Inflammatory macrophage (primary cell): ENCODE measurements around the gene SLC66A2.
A peak's percentile ranks its signal among the peaks of the same experiment; 100 is the strongest.

Experiments used
- DNase-seq, 2 donors: peaks; one replicate each; pipeline ENCODE4 v3.0.0-alpha.2; 2020 to 2022

The SLC66A2 gene

DNA sequence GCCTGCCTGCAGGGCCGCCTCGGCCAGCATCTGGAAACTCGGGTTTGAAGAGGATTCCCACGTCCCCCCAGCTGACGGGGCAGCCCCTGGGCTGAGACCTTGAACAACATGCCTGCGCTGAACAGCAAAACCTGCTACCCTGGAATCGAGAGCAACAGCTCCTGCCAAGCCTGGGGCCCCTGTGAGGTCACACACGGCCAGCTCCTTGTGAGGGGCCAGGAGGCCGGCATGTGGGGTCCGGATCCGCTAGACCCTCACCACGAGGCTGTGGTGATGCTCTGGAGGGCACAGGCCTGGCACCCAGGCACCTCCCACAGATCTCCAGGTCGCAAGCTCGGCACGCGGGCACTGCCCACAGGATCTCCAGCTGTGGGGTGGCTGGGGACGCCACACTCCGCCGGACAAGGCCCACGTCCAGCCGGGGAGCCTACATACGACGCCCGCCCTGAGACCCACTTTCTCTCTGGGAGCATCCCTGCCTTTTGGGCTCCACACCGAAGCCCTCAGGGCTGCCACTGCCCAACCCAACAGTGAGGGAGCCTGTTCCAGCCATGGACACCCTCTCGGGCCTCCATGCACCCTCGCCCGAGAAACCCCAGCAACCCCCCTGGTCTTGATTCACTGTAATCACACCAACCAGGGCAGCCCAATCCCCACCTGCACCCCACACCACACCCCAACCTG, 34.1 kb downstream of the SLC66A2 start:
- DNase-seq = no peak

DNA sequence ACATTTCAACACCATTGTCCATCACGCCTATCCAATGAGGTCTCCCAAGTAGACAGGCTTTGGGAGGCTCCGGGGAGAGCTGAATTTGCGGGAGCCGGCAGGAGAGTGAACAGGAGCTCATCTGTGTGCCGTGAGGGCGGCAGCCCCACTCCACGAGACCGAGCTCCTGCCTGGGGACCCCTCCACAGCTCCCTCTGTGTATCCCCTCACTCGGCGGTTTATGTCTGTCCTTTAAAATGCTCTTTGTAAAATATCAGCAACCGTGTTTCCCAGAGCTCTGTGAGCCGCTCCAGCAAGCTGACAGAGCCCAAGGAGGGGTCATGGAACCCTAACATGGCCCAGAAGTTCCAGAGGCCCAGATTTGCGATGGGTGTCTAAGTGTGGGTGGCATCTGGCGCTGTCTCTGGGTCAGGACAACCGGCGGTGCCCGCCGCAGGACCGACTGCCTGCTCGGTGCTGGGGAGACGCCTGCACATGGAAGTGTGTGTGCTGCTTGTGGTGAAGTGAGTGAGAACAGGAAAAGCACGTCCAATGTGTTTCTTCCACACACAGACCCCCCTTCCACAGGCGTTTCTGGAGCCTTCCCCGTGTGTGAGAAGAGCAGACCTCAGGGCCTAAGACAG, 34.8 kb downstream of the SLC66A2 start:
- no peak for DNase-seq

- DNase-seq = no peak
Measured at GRCh38 chr18:79916128-79916494, 35.3 kb downstream of the SLC66A2 start.

DNA sequence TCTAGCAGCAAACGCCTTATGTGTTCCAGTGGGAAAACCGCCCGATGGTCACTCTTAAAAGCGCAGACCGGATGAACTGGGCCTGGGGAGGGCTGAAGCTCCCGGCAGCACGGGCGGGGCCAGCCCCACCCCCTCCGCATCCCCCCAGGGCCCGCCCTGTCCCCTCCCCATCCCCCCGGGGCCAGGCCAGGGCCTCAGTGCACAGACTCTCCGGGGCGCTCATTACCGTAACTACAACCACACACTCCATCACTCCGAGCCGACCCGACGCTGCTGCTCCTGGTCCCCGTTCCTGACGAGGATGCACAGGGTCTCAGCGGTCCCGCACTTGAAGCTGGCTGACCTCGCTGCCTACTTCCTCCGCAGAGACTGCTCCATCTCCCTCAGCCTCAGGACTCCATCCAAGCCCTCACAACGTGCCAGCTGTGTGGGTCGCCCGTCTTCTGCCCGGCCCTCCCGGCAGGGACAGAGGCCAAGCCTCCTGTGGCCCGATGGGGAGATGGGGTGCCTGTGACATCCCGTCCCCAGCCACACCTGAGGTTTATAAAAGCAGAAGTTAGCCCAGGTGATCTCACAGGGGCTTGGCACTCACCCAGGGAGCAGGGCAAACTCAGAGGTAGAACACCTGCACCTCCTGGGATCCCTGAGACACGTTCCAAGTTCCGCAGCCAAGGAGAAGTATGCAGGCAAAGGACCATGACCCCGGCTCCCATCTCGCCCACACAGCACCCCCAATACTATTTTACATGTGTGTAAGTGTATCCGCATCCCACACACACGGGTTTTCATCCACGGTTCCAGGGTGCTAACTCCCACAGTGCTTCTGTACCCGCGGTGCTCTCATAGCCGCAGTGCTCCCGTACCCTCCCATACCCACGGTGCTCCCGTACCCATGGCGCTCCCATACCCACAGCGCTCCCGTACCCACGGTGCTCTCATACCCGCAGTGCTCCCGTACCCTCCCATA, 36.0 kb downstream of the SLC66A2 start:
- DNase-seq = no peak

DNA sequence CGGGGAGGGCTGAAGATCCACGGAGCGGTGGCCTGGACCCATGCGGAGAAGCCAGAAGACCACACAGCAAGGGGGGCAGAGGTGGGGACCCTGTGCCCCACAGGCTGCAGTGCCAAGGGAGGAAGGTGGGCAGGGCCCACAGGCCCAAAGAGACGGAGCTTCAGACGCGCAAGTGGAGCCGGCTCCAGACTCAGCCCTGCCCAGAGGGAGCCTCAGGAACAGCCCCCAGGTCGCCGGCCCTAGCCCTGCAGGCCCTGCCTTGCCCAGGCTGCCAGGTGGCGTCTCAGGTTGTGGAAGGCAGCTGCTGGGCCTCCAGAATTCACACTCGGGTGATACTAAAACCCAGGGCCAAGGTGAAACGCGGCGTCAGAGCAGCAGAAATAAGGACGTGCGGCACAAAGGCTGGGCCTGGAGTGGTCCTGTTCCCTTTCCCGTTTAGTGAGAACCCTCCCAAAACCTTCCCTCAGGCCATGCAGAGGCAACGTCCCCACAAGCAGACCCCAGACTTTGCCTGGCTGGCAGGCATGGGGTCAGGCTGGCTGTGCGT, 36.8 kb downstream of the SLC66A2 start:
- no peak for DNase-seq

DNA sequence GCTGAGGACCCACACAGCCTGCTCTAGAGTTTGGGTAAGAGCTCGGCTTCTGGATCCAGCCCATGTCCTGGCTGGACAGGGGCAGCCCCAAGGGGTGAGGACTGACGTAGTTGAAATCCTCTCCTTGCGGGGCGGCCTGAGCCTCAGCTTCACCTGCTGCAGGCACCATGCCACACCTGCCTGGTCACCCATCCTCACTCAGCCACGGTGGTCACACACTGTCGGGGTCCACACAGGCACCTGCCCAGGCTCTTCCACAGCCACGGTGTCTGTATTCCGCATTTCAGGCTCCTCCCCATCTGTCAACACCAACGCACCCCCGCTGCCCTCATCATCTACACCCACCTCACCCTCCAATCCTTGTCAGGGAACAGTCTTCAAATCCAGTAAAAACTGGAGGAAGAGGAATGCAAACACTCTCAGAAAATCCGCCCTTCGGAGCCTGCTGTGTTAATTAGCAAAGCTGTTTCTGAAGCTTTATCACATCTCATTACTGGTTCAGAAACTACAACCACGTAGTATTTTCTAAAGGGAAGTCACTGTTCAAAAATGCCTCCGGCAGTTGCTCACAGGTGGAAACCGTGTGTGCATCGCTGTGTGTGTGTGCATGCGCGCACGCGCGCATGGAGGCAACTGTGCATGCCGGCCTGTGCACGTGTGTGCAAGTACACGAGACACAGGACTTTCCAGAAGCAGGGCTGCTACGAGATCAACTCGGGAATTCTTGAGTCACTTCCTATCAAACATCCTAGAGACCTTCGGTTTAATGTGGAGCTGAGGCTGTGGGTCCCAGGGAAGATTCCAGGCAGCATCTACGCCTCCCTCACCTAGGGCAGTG, 38.2 kb downstream of the SLC66A2 start:
- no peak for DNase-seq

DNA sequence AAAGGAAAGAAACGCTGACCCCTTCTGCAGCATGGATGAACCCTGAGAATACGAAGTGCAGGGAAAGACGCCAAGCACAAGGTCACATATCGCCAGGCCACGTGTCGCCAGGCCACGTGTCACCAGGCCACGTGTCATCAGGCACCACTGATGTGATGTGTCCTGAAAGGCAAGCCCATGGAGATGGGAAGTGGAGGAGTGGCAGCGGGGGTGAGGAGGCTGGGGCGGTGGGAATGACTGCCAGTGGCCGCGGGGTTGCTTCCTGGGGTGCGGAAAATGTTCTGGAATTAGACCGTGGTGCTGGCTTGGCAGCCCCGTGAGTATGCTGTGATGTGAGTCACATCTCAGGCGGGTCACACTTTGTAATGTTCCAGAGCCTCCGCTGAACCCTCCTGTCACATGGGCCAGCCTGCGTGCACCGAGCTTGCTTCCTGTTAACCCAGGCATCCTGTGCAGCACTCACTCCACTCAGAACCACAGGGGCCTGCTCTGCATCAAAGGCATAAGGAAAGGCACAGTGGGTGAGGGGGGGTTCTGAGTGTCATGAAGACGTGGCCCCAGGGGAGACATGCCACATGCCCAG, 39.0 kb downstream of the SLC66A2 start:
- no peak for DNase-seq

- no peak for DNase-seq
Measured at GRCh38 chr18:79911344-79912270, 39.8 kb downstream of the SLC66A2 start.

DNA sequence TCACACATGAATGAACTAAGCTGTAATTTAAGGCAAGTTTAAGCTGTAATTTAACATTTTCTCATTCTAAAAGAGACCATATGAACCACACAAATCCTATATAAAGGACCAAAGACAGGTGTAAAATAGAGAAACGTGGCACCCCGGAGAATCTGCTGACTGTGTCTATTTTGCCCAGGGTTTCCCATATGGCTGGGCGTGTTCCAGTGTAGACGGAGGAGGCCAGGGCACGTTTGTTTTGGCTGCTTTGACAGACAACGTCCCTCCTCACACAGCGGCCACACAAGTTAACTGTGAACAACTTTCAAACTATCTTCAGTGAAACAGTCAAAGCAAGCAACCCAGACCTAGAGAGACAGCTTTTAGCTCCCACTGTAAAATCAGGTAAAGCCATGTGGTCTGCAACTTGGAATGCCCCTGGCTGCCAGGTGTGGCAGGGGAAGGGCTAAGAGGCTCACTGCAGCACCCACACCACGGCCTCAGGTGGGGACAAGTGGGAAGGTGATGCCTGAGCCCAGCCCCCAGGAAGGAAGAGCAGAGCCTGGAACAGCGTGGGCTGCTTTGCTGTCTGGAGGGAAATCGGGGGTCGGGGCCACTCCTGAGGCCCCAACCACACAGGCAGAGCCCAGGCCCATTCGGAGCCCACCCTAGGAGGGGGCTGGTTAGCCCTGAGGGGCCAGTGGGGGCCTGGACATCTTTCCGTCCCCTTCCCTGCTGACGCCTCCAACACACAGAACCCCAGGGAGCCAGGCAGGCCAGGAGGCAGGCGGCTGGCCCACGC, 40.7 kb downstream of the SLC66A2 start:
- DNase-seq = no peak

GRCh38 chr18:79906706-79907105, 44.7 kb downstream of the SLC66A2 start:
- DNase-seq = no peak

DNA sequence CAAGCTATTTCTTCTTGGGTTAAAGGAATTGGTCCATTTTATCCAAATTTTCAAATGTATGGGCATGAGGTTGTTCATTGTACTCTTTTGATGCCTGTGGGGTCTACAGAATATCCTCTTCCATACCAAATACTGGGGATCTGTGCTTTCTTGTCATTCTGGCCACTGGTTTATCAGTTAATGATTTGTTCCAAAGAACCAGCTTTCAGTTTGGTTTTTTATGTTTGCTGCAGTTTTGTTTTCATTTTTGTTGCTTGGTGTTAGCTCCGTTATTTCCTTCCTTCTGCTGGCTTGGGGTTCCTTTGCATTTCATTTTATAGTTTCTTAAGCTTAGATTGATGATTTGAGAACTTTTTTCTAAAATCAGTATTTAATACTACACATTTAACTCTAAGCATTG, 45.5 kb downstream of the SLC66A2 start:
- DNase-seq = no peak

- DNase-seq = peak; percentile 50 to 80
Measured at GRCh38 chr18:79905389-79905911, 46.0 kb downstream of the SLC66A2 start.

DNA sequence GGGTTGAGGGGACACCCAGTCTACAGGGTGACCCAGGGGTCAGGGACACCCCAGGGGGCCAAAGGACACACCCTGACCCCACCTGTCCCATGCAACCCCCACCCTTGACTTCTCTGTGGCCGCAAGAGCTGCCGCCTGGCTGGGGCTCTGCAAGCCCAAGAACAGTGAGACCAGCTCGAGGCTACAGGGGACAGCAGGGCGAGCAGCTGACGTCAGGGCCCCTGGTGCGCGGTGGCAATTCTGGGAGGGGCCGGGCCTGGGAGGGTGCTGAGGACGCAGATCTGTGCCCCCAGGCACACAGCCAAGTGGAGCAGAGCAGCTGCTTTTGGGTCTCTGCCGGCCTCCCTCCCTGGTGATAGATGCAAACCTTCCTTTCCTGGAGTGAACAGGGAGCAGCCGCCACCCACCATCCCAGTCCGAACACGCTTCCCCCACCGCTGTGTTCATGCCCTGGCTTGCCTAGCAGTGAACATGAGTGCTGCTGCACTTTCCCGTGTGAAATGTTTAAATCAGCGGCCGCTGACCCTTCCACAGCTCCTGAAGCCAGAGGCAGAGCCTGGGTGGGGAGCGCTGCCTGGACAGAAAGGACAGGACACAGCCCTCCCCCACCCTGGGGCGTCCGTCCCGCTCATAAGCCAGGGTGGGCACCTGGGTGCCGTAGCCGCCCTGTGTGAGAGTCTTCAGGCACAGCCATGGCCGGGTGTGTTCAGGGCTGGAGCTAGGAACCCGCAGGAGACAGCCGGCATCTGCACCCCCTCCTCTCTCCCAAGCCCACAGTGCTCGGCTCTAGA, 46.9 kb downstream of the SLC66A2 start:
- DNase-seq = no peak

DNA sequence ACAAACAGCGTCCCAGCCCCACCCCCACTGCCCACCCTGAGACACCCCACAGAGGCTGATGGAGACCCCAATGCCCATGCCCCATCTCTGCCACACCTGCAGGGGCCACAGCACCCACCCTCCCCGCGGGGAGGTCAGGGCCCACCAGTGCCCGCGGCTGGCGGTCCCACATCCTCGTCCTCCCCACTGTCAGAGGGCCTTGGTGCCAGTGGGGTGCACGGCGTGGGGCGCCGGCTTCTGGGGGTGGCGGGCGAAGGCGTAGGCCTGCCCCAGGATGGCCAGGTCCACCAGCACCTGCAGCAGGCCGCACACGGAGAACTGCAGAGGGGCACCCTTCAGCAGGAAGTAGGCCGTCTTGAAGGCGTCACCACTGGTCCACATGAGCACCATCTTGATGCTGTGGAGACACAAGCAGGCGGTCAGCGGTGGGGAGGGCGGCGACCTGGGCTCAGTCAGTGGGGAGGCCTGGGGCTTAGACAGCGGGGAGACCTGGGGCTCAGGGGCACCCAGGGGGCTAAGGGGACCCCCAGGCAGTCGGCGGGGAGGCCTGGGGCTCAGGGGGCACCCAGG, 47.6 kb downstream of the SLC66A2 start:
- DNase-seq = no peak

DNA sequence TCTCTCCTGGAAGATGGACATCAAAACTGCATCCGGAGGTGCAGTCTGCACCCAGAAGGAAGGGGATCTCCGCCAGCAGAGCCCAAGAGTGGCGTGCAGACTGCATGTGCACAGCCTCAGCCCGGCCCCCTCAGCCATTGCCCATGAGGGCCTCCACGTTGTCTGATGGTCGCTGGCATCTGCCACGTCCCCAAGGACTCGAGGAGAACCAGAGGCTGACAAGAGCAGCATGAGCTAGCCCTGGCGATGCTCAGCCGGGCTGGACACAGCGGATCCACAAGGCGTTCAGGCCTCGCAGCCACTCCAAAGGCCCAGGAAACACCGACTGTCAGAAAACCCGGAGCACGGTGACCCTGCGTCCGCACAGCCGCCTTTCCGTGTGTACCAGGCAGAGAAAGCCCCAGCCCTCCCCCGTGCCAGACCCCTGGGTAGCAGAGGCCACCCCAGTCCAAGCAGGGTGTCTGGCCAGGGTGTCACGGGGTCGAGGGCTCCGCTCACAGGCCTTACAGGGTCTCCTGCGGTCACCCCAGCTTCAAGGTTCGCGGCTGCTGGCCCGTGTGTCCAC, 48.3 kb downstream of the SLC66A2 start:
- no peak for DNase-seq

DNA sequence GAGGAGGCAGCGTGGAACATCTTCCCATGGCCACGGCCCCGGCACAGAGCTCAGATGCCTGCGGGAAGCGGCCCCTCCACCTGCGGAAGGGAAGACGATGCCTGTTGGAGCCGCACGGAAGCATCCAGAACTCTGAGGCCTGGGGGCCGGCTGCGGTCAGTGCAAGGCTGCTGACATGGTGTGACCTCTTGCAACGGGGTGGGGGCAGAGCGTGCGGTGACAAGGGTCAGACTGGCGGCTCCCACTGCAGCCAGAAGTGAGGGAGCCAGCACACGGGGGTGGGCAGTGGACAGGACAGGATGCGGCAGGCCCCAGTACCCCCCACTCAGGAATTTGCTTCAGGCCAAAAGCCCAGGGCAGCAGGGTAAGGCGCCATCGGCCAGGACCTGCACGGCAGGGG, 48.8 kb downstream of the SLC66A2 start:
- DNase-seq = no peak

GRCh38 chr18:79902075-79902474, 49.4 kb downstream of the SLC66A2 start:
- DNase-seq = no peak

DNA sequence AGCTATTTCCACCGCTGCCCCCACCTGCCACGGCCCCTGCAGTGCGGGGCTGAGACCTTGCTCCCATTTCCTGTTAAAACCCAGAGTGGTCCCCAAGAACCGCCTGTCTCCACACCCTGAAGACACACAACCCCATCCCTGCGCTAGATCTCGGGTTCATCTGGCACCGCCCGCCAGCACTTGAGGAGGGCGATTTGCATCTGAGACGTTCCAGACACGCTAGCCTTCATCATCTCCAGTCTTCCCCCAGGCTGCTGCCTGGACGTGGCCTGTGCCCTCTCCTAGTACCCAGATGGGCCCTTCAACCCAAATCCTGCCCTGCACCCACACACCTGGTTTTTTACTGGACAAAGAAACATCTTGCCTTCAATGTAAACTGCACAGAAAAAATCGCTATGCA, 49.8 kb downstream of the SLC66A2 start:
- DNase-seq = no peak
